ENCODE measurements around the gene KLF18. TPM values are rescaled to one million over a fixed set of nuclear protein-coding genes. Genes with fewer than 3 reads are reported as not detected.

KLF18 gene
- total and polyA plus RNA-seq, 2 donors (not counting 1 experiment from before 2014, with no cell fraction given) = not detected

DNA sequence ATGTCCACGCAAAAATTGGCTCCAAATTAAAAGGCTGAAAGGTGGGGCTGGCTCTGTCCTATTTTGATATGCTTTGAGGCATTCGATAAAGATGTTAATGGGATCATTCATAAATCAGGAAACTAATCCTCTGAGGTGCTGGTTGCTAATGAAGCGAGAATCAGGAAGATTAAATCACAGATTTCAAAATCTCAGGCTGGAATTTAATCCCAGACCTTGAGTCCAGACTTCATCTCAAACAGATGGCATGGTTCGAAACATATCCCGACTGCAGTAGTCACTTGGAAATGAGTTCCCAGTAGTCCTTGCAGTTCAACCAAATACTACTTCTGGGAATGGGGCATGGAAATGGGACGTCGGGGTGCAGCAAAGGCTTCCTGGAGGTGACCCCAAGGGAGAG lies 27.3 kb downstream of the KLF18 start:
- whole genome bisulfite sequencing (ENCODE audit: insufficient coverage) = 100% methylated on average over 4 of the region's 7 CpGs
- TF ChIP-seq EZH2 (IDR thresholded peaks at IDR 0.05; ENCODE audit: borderline replicate concordance, insufficient read depth, low read depth, low read length, poor library complexity, severe bottlenecking) = no peak
- TF ChIP-seq, protein P1, sequence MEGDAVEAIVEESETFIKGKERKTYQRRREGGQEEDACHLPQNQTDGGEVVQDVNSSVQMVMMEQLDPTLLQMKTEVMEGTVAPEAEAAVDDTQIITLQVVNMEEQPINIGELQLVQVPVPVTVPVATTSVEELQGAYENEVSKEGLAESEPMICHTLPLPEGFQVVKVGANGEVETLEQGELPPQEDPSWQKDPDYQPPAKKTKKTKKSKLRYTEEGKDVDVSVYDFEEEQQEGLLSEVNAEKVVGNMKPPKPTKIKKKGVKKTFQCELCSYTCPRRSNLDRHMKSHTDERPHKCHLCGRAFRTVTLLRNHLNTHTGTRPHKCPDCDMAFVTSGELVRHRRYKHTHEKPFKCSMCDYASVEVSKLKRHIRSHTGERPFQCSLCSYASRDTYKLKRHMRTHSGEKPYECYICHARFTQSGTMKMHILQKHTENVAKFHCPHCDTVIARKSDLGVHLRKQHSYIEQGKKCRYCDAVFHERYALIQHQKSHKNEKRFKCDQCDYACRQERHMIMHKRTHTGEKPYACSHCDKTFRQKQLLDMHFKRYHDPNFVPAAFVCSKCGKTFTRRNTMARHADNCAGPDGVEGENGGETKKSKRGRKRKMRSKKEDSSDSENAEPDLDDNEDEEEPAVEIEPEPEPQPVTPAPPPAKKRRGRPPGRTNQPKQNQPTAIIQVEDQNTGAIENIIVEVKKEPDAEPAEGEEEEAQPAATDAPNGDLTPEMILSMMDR (IDR thresholded peaks at IDR 0.05) = no peak
- H3K4me3 Mint-ChIP-seq = no peak overlapping the region
- H2AFZ ChIP-seq (ENCODE audit: insufficient read depth, low read depth, low read length, poor library complexity, severe bottlenecking) = no peak overlapping the region
- no peaks in the 10 kb centered on the region for H3K79me2 ChIP-seq (ENCODE audit: control insufficient read depth, insufficient read depth, low read length)
- no peaks in the 10 kb centered on the region for H4K20me1 ChIP-seq (ENCODE audit: control insufficient read depth, insufficient read depth, low read length, poor library complexity, severe bottlenecking)
- ChIA-PET CTCF (no interaction called here), POLR2A (no interaction called here)
- peaks cover 5% of the 10 kb centered on the region for H3K27me3 Mint-ChIP-seq
- DNase-seq = no peak
- no peaks in the 10 kb centered on the region for H3K9me3 ChIP-seq (ENCODE audit: control extremely low read depth in 1 of 3, control insufficient read depth in 2 of 3, insufficient read depth in 1 of 3, low read length in 2 of 3)
- no peak overlapping the region for H3K9ac ChIP-seq (ENCODE audit: low read length)
- ATAC-seq (ENCODE audit: low read depth) = no peak
- intact Hi-C loops (cut with micrococcal nuclease) = no loop called here
- no peaks in the 10 kb centered on the region for H3K4me1 ChIP-seq (ENCODE audit: control insufficient read depth in 2 of 2, insufficient read depth in 2 of 2, low read length in 2 of 2)
- H3K4me1 Mint-ChIP-seq = no peaks in the 10 kb centered on the region
- no peaks in the 10 kb centered on the region for H3K36me3 ChIP-seq (replicated peaks in 1 of 2; ENCODE audit: control extremely low read depth in 1 of 2, control insufficient read depth in 1 of 2, extremely low read depth in 1 of 2, insufficient read depth in 2 of 2, low read length in 1 of 2)
- no peaks in the 10 kb centered on the region for H3K27me3 ChIP-seq (replicated peaks in 1 of 4; ENCODE audit: control extremely low read depth in 1 of 4, control insufficient read depth in 3 of 4, insufficient read depth in 4 of 4, low read length in 3 of 4)
- H3K27ac ChIP-seq (ENCODE audit: low read length in 2 of 2) = no peak overlapping the region
- no peak overlapping the region for H3K4me3 ChIP-seq (ENCODE audit: control extremely low read depth in 1 of 5, extremely low read depth in 1 of 5, insufficient read depth in 1 of 5, low read depth in 2 of 5, low read length in 4 of 5)
- no peak overlapping the region for H3K4me2 ChIP-seq (replicated peaks; ENCODE audit: low read depth, low read length, poor library complexity, severe bottlenecking)
- no peak overlapping the region for H3K27ac Mint-ChIP-seq
- no peaks in the 10 kb centered on the region for H3K9me3 Mint-ChIP-seq (ENCODE audit: insufficient read depth)

DNA sequence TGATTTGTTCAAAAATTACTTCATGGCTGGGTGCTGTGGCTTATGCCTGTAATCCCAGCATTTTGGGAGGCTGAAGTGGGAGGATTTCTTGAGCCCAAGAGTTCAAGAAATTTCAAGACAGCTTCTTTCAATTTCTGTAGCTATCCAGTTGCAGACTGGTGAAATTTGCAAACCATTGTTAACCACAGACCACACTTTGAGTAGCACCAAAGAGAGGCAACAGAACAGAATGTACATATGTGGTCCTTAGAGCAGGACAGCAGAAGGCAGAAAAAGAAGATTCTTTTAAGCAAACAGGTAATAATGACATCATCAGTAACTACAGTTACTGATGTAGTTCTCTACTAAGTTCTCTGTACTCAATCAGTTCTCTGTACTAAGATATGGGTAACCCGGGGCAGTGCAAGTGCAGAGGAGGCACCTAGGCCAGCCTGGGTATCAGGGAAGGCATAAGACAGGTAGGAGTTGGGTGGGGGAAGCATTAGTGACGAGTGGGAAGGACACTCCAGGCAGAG lies 28.3 kb downstream of the KLF18 start:
- Histone ChIP-seq H3K36me3 (replicated peaks in 1 of 2; ENCODE audit: control extremely low read depth in 1 of 2, control insufficient read depth in 1 of 2, extremely low read depth in 1 of 2, insufficient read depth in 2 of 2, low read length in 1 of 2) (no peaks in the 10 kb centered on the region), H3K4me3 (ENCODE audit: control extremely low read depth in 1 of 5, extremely low read depth in 1 of 5, insufficient read depth in 1 of 5, low read depth in 2 of 5, low read length in 4 of 5) (no peak overlapping the region), H3K79me2 (ENCODE audit: control insufficient read depth, insufficient read depth, low read length) (no peaks in the 10 kb centered on the region), H3K27me3 (replicated peaks in 1 of 4; ENCODE audit: control extremely low read depth in 1 of 4, control insufficient read depth in 3 of 4, insufficient read depth in 4 of 4, low read length in 3 of 4) (no peaks in the 10 kb centered on the region), H2AFZ (ENCODE audit: insufficient read depth, low read depth, low read length, poor library complexity, severe bottlenecking) (no peak overlapping the region), H3K27ac (ENCODE audit: low read length in 2 of 2) (no peak overlapping the region), H3K9ac (ENCODE audit: low read length) (no peak overlapping the region), H4K20me1 (ENCODE audit: control insufficient read depth, insufficient read depth, low read length, poor library complexity, severe bottlenecking) (no peaks in the 10 kb centered on the region), H3K4me2 (replicated peaks; ENCODE audit: low read depth, low read length, poor library complexity, severe bottlenecking) (no peak overlapping the region), H3K9me3 (ENCODE audit: control extremely low read depth in 1 of 3, control insufficient read depth in 2 of 3, insufficient read depth in 1 of 3, low read length in 2 of 3) (no peaks in the 10 kb centered on the region), H3K4me1 (ENCODE audit: control insufficient read depth in 2 of 2, insufficient read depth in 2 of 2, low read length in 2 of 2) (no peaks in the 10 kb centered on the region)
- no peak overlapping the region for H3K27ac Mint-ChIP-seq
- CTCF ChIA-PET = no interaction called here
- 86% methylated on average over 2 of the region's 2 CpGs for WGBS (ENCODE audit: insufficient coverage)
- ATAC-seq (ENCODE audit: low read depth) = no peak
- TF ChIP-seq, protein P1 (IDR thresholded peaks at IDR 0.05) = no peak
- TF ChIP-seq EZH2 (IDR thresholded peaks at IDR 0.05; ENCODE audit: borderline replicate concordance, insufficient read depth, low read depth, low read length, poor library complexity, severe bottlenecking) = no peak
- no peaks in the 10 kb centered on the region for H3K4me1 Mint-ChIP-seq
- H3K9me3 Mint-ChIP-seq (ENCODE audit: insufficient read depth) = no peaks in the 10 kb centered on the region
- no peak for DNase-seq
- H3K4me3 Mint-ChIP-seq = no peak overlapping the region
- H3K27me3 Mint-ChIP-seq = peaks cover 7% of the 10 kb centered on the region
- POLR2A ChIA-PET = no interaction called here
- intact Hi-C loops (cut with micrococcal nuclease) = no loop called here
